DOHH2 (cell line): Measurements from ENCODE around the gene HK3.

ENCODE experiments used
- H3F3A ChIP-seq: fragments of 200-600 bp; sonication (generic), shearing (Covaris generic); 2 replicates; pipeline ENCODE4 v1.6.0; 2016; ENCODE audit warnings: antibody characterized with exemption, mild to moderate bottlenecking; ENCODE audit not compliant: control insufficient read depth, insufficient read depth
- H3K27ac ChIP-seq: fragments of 200-600 bp; sonication (generic); 2 replicates; pipeline ENCODE4 v1.5.1; 2014; ENCODE audit warnings: low read depth, mild to moderate bottlenecking, low read length, moderate library complexity
- H3K27me3 ChIP-seq: fragments of 200-600 bp; sonication (generic); 2 replicates; pipeline ENCODE4 v1.6.1; 2014; ENCODE audit warnings: mild to moderate bottlenecking, low read length, mixed read lengths; ENCODE audit not compliant: control insufficient read depth
- H3K36me3 ChIP-seq: fragments of 200-600 bp; sonication (generic); 2 replicates; pipeline ENCODE4 v1.6.1; 2014; ENCODE audit warnings: mild to moderate bottlenecking, low read length, moderate library complexity, mixed read lengths; ENCODE audit not compliant: control insufficient read depth
- H3K4me1 ChIP-seq: fragments of 200-600 bp; sonication (generic); 2 replicates; pipeline ENCODE4 v1.6.1; 2014; ENCODE audit warnings: mild to moderate bottlenecking, low read length, mixed read lengths; ENCODE audit not compliant: control insufficient read depth
- H3K4me2 ChIP-seq: fragments of 200-600 bp; sonication (generic); 2 replicates; pipeline ENCODE4 v1.6.0; 2014; ENCODE audit warnings: mild to moderate bottlenecking, low read length, moderate library complexity
- H3K4me3 ChIP-seq: fragments of 200-600 bp; sonication (generic); 2 replicates; pipeline ENCODE4 v1.5.1; 2014; ENCODE audit warnings: mild to moderate bottlenecking, low read length, mixed read lengths
- H3K79me2 ChIP-seq: fragments of 200-600 bp; sonication (generic); 2 replicates; pipeline ENCODE4 v1.6.1; 2014; ENCODE audit warnings: mild to moderate bottlenecking, low read length, mixed read lengths; ENCODE audit not compliant: control insufficient read depth
- H3K9me2 ChIP-seq: fragments of 200-600 bp; sonication (generic); replicated peaks from 2 replicates; pipeline ENCODE4 v1.6.1; 2014; ENCODE audit warnings: mild to moderate bottlenecking, low read length, mixed read lengths; ENCODE audit not compliant: control insufficient read depth
- H3K9me3 ChIP-seq: fragments of 200-600 bp; sonication (generic); 2 replicates; pipeline ENCODE4 v1.6.1; 2014; ENCODE audit warnings: antibody characterized with exemption, low read length, mixed read lengths; ENCODE audit not compliant: control insufficient read depth, insufficient read depth
- H4K20me1 ChIP-seq: fragments of 200-600 bp; sonication (generic); 2 replicates; pipeline ENCODE4 v1.6.0; 2014; ENCODE audit warnings: low read depth, mild to moderate bottlenecking, antibody characterized with exemption, low read length, moderate library complexity; ENCODE audit not compliant: control insufficient read depth, insufficient read depth
- CTCF ChIP-seq: fragments of 200-600 bp; sonication (generic); IDR thresholded peaks from one replicate; pipeline ENCODE4 v1.5.1; 2014; ENCODE audit warnings: antibody characterized with exemption, mild to moderate bottlenecking, low read depth, low read length; ENCODE audit not compliant: poor library complexity, severe bottlenecking
- EZH2phosphoT487 ChIP-seq: fragments of 200-600 bp; sonication (generic); IDR thresholded peaks from 2 replicates; pipeline ENCODE4 v1.6.1; 2017; ENCODE audit warnings: borderline replicate concordance, mild to moderate bottlenecking, antibody characterized with exemption, low read length, moderate library complexity, mixed read lengths

Gene HK3

GRCh38 chr5:176844281-176844680 is 54.9 kb downstream of the HK3 start:
- Histone ChIP-seq H3F3A (no peaks in the 10 kb centered on the region), H3K36me3 (no peaks in the 10 kb centered on the region), H3K4me1 (no peaks in the 10 kb centered on the region), H4K20me1 (no peaks in the 10 kb centered on the region), H3K9me2 (no peaks in the 10 kb centered on the region), H3K4me2 (no peak overlapping the region), H3K27ac (no peak overlapping the region), H3K4me3 (no peak overlapping the region), H3K27me3 (peaks cover 2% of the 10 kb centered on the region; the same call in 1 of the 2 replicates), H3K79me2 (no peaks in the 10 kb centered on the region), H3K9me3 (no peaks in the 10 kb centered on the region)
- no peak for TF ChIP-seq CTCF
- no peak for TF ChIP-seq EZH2phosphoT487

GRCh38 chr5:176843673-176844072 is 55.5 kb downstream of the HK3 start:
- no peak for TF ChIP-seq CTCF
- TF ChIP-seq EZH2phosphoT487: no peak
- Histone ChIP-seq H3K27me3 (peaks cover 2% of the 10 kb centered on the region; the same call in 1 of the 2 replicates), H3K9me3 (no peaks in the 10 kb centered on the region), H3K9me2 (no peaks in the 10 kb centered on the region), H3K79me2 (no peaks in the 10 kb centered on the region), H3K27ac (no peak overlapping the region), H4K20me1 (no peaks in the 10 kb centered on the region), H3K4me2 (no peak overlapping the region), H3K4me3 (no peak overlapping the region), H3F3A (no peaks in the 10 kb centered on the region), H3K4me1 (no peaks in the 10 kb centered on the region), H3K36me3 (no peaks in the 10 kb centered on the region)

GRCh38 chr5:176837707-176838115 is 61.4 kb downstream of the HK3 start:
- no peak overlapping the region for H3K4me3 ChIP-seq
- H3F3A ChIP-seq: no peaks in the 10 kb centered on the region
- H3K27ac ChIP-seq: no peak overlapping the region
- H3K79me2 ChIP-seq: no peaks in the 10 kb centered on the region
- no peak for TF ChIP-seq EZH2phosphoT487
- no peak for TF ChIP-seq CTCF
- no peaks in the 10 kb centered on the region for H3K4me1 ChIP-seq
- H3K36me3 ChIP-seq: no peaks in the 10 kb centered on the region
- H3K27me3 ChIP-seq: peaks cover 4% of the 10 kb centered on the region
- no peaks in the 10 kb centered on the region for H4K20me1 ChIP-seq
- H3K9me3 ChIP-seq: no peaks in the 10 kb centered on the region
- H3K4me2 ChIP-seq: no peak overlapping the region
- H3K9me2 ChIP-seq: no peaks in the 10 kb centered on the region
